ENCODE results near the gene OPCML. TPM values are rescaled to one million over a fixed set of nuclear protein-coding genes. Genes with fewer than 3 reads are reported as not detected.

Gene OPCML
- total and polyA plus RNA-seq, 7 donors, result 0.01 to 0.80 (median 0.07) TPM; not detected in 4

DNA sequence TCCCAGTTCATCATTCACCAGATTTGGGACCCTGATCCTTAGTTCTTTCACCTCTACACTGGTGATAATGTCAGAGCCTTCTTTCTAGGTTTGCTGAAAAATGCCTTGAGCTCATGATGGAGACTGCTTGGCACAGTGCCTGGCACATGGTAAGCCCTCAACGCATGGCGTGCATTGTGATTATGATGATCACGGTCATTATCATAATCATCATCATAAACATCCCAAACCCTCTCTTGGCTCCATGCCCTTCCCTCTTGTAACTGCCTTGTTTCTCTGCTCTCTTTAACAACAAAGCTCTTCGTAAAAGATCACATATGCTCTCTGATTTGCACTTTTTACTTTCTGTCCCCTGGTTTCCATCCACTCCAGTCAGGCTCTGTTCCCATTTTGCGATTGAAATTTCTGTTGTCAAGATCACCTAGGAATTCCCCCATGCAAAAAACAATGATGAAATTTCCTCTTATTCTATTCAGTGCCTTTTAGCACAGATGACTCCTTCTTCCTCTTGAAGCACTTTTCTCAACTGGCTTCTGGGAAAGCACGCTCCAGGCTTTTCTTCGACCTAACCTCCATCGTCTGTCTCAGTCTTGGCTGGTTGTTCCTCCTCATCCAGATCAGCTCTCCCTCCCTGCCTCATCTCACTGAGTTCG is 479.1 kb downstream of the OPCML start:
- Histone ChIP-seq H3K36me3 (ENCODE audit: insufficient read depth in 1 of 2, low read depth in 1 of 2) (no peaks in the 10 kb centered on the region), H3K4me3 (no peak overlapping the region), H3K4me1 (no peaks in the 10 kb centered on the region), H3K27me3 (ENCODE audit: insufficient read depth in 3 of 3, low read length in 2 of 3) (peaks cover 0 to 3% (median 0%) of the 10 kb centered on the region in 3 donors), H3K9me3 (no peaks in the 10 kb centered on the region), H3K27ac (no peak overlapping the region)
- DNase-seq, result no peak
- 51 to 59% (median 56%) methylated on average over 9 of the region's 9 CpGs for WGBS, 3 donors
- intact Hi-C loops (cut with DNase I), result no loop called here
- no peak for TF ChIP-seq CTCF (IDR thresholded peaks at IDR 0.05)
- no peak for ATAC-seq

DNA sequence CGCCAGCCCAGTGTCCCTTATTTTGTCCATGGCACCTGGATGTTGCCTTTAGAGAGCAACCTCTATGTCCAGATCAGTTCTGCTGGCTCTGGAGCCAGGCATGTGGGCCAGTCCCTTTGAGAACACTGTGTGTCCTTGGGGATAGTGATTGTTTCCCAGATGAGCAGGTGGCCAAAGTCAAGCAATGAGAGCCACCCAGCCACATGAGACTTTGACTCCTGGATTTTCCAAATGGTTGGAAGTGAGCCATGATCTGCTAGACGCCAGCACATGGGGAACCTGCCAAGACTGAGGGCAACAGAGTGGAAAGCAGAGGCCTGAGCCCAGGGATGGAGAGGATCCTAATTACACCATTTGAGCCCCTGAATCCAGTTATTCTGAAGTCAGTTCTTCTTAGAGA is 479.8 kb downstream of the OPCML start:
- no peak for TF ChIP-seq CTCF (IDR thresholded peaks at IDR 0.05)
- DNase-seq (no peak), ATAC-seq (peak in 1 of 4 donors; percentile 82)
- Histone ChIP-seq H3K4me1 (no peaks in the 10 kb centered on the region), H3K27me3 (ENCODE audit: insufficient read depth in 3 of 3, low read length in 2 of 3) (peaks cover 0 to 3% (median 0%) of the 10 kb centered on the region in 3 donors), H3K9me3 (no peaks in the 10 kb centered on the region), H3K4me3 (no peak overlapping the region), H3K36me3 (ENCODE audit: insufficient read depth in 1 of 2, low read depth in 1 of 2) (no peaks in the 10 kb centered on the region), H3K27ac (no peak overlapping the region)
- intact Hi-C loops (cut with DNase I), result no loop called here
- 29 to 34% (median 31%) methylated on average over 2 of the region's 2 CpGs for WGBS, 3 donors

GRCh38 chr11:133049244-133050019 is 482.9 kb downstream of the OPCML start:
- H3K36me3 ChIP-seq (ENCODE audit: insufficient read depth in 1 of 2, low read depth in 1 of 2), result no peaks in the 10 kb centered on the region
- no peak for TF ChIP-seq CTCF (IDR thresholded peaks at IDR 0.05)

DNA sequence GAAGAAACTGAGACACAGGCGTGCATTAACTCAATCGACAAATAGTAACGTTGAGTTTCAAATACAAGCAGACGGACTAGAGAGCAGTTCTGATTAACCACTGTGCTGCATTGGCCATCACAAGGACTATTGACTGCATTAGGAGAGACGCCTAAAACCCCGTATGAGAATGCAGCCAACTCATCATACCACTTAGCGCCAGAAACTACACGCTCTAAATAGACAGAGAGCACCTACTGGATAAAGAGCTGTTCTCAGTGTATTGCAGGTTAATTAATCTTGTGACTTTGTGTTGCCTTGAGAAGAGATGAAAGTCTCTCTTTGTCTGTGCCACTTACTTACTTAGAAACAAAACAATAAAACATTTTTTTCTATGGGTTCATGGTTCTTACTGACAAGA is 484.0 kb downstream of the OPCML start:
- DNase-seq (no peak), ATAC-seq (no peak)
- Histone ChIP-seq H3K36me3 (ENCODE audit: insufficient read depth in 1 of 2, low read depth in 1 of 2) (no peaks in the 10 kb centered on the region), H3K27me3 (ENCODE audit: insufficient read depth in 3 of 3, low read length in 2 of 3) (peaks cover 0 to 3% (median 2%) of the 10 kb centered on the region in 3 donors), H3K9me3 (no peaks in the 10 kb centered on the region), H3K4me1 (no peaks in the 10 kb centered on the region), H3K27ac (no peak overlapping the region), H3K4me3 (no peak overlapping the region)
- intact Hi-C loops (cut with DNase I), result no loop called here
- 87 to 89% (median 89%) methylated on average over 8 of the region's 8 CpGs for WGBS, 3 donors
- no peak for TF ChIP-seq CTCF (IDR thresholded peaks at IDR 0.05)

More at GRCh38 chr11:133049244-133050019, 482.9 kb downstream of the OPCML start:
- Histone ChIP-seq H3K27ac (no peak overlapping the region), H3K4me3 (no peak overlapping the region), H3K4me1 (no peaks in the 10 kb centered on the region), H3K27me3 (ENCODE audit: insufficient read depth in 3 of 3, low read length in 2 of 3) (peaks cover 0 to 3% (median 2%) of the 10 kb centered on the region in 3 donors), H3K9me3 (no peaks in the 10 kb centered on the region)
- DNase-seq (no peak), ATAC-seq (no peak)
- WGBS, 3 donors, result 59 to 69% (median 65%) methylated on average over 11 of the region's 11 CpGs
- intact Hi-C loops (cut with DNase I), result no loop called here

Measured in psoas muscle (tissue), 8 donors.